Endothelial cell of umbilical vein (primary cell): ENCODE data around the gene PSMD14. TPM values are rescaled to one million over a fixed set of nuclear protein-coding genes. Genes with fewer than 3 reads are reported as not detected.

Experiments used
- BruUV-seq: library from RNA; stranded (reverse); fragments of 400-500 nt; replicated peaks from 2 replicates; lab custom pipeline; 2021; lab: Mats Ljungman, UMichigan
- CTCF ChIA-PET: fragments of 300-600, 350-600 bp; sonication (Branson Sonifier 250); formaldehyde crosslinking; loops from one replicate; lab custom pipeline; 2021; ENCODE audit warnings: antibody characterized with exemption, inconsistent platforms; lab: Charles Lee
- POLR2A ChIA-PET: fragments of 300-600, 350-600 bp; sonication (Branson Sonifier 250); formaldehyde crosslinking; loops from one replicate; lab custom pipeline; 2021; ENCODE audit warnings: antibody characterized with exemption, inconsistent platforms; lab: Charles Lee
- DNase-seq: peaks from one replicate; pipeline ENCODE4 v3.0.0-alpha.2; 2011; ENCODE audit warnings: low read depth, low spot score
- FAIRE-seq: peaks from 2 replicates; lab custom pipeline; 2011; peaks lifted over from hg19 to GRCh38; lab: Jason Lieb, UNC
- H2AFZ ChIP-seq: 2 replicates; pipeline ENCODE4 v1.6.0; 2012; ENCODE audit warnings: low read depth, low read length, control low read depth, inconsistent platforms
- H3K27ac ChIP-seq: 2 replicates; pipeline ENCODE4 v1.5.1; 2011; ENCODE audit warnings: low read depth, mild to moderate bottlenecking, control low read depth, low read length, moderate library complexity; ENCODE audit not compliant: insufficient read depth
- H3K27me3 ChIP-seq, 2 experiments: 2 replicates each; pipeline versions ENCODE4 v1.6.0 to v1.6.1; 2011; ENCODE audit warnings: low read length in 2 of 2, mixed read lengths in 1 of 2; ENCODE audit not compliant: control insufficient read depth in 2 of 2, insufficient read depth in 2 of 2
- H3K36me3 ChIP-seq, 2 experiments: 2 replicates in 1 of 2; 3 replicates in 1 of 2; pipeline ENCODE4 v1.5.1; 2011; ENCODE audit warnings: low read length in 2 of 2, mild to moderate bottlenecking in 1 of 2, moderate library complexity in 1 of 2; ENCODE audit not compliant: control insufficient read depth in 2 of 2, insufficient read depth in 2 of 2; ENCODE audit errors: extremely low read depth in 1 of 2
- H3K4me1 ChIP-seq: 3 replicates; pipeline ENCODE4 v1.5.1; 2011; ENCODE audit warnings: mild to moderate bottlenecking, low read length; ENCODE audit not compliant: control insufficient read depth, insufficient read depth; ENCODE audit errors: extremely low read depth
- H3K4me2 ChIP-seq: 2 replicates; pipeline ENCODE4 v1.6.1; 2011; ENCODE audit warnings: low read length, control low read depth, mixed read lengths; ENCODE audit not compliant: insufficient read depth
- H3K4me3 ChIP-seq, 3 experiments: fragments of 200-600 bp in 1 of 3; sonication (generic), shearing (Covaris generic) in 1 of 3; replicated peaks in 1 of 3; 2 replicates each; pipeline ENCODE4 v1.5.1; 2011 to 2016; ENCODE audit warnings: control low read depth in 3 of 3, low read length in 3 of 3, mild to moderate bottlenecking in 2 of 3, inconsistent platforms in 1 of 3, low read depth in 1 of 3, moderate library complexity in 1 of 3; ENCODE audit not compliant: insufficient read depth in 1 of 3
- H3K79me2 ChIP-seq: 2 replicates; pipeline ENCODE4 v1.6.0; 2012; ENCODE audit warnings: low read length, inconsistent platforms; ENCODE audit not compliant: control insufficient read depth, insufficient read depth
- H3K9ac ChIP-seq: replicated peaks from 2 replicates; pipeline ENCODE3; 2011; ENCODE audit warnings: low read length, control low read depth; ENCODE audit not compliant: insufficient read depth; ENCODE audit errors: extremely low read depth
- H3K9me1 ChIP-seq: replicated peaks from 3 replicates; pipeline ENCODE4 v1.6.0; 2011; ENCODE audit warnings: mild to moderate bottlenecking, low read length; ENCODE audit not compliant: control insufficient read depth, insufficient read depth; ENCODE audit errors: extremely low read depth
- H3K9me3 ChIP-seq: replicated peaks from 2 replicates; pipeline ENCODE4 v1.5.1; 2012; ENCODE audit warnings: low read length, inconsistent platforms; ENCODE audit not compliant: control insufficient read depth, insufficient read depth
- H4K20me1 ChIP-seq: replicated peaks from 2 replicates; pipeline ENCODE3; 2011; ENCODE audit warnings: mild to moderate bottlenecking, low read length; ENCODE audit not compliant: control insufficient read depth, insufficient read depth; ENCODE audit errors: extremely low read depth
- EZH2 ChIP-seq: IDR thresholded peaks from 2 replicates; pipeline ENCODE4 v1.6.1; 2012; ENCODE audit warnings: borderline replicate concordance, low read depth, mild to moderate bottlenecking, moderate library complexity, low read length, inconsistent platforms; ENCODE audit not compliant: severe bottlenecking
- FOS ChIP-seq: IDR thresholded peaks from 2 replicates; pipeline ENCODE4 v1.6.1; 2011; ENCODE audit warnings: mild to moderate bottlenecking, low read length, moderate library complexity, borderline replicate concordance; ENCODE audit not compliant: insufficient read depth
- JUN ChIP-seq: IDR thresholded peaks from 2 replicates; pipeline ENCODE4 v1.6.1; 2011; ENCODE audit warnings: borderline replicate concordance, low read depth; ENCODE audit not compliant: insufficient read length, insufficient read depth
- MYC ChIP-seq: IDR thresholded peaks from one replicate; pipeline ENCODE4 v1.6.1; 2011; ENCODE audit warnings: mild to moderate bottlenecking, low read depth, low read length
- POLR2A ChIP-seq: IDR thresholded peaks from 2 replicates; pipeline ENCODE4 v1.6.1; 2012; ENCODE audit warnings: low read depth, mild to moderate bottlenecking, control low read depth, low read length
- POLR2AphosphoS5 ChIP-seq: IDR thresholded peaks from 2 replicates; pipeline ENCODE4 v1.6.1; 2012; ENCODE audit warnings: low read depth, mild to moderate bottlenecking, control low read depth, low read length, moderate library complexity; ENCODE audit not compliant: insufficient read depth
- dilution Hi-C: fragments of 300-500 bp; cut with MboI; formaldehyde crosslinking; loops from one replicate; pipeline ENCODE4 v1.15.0; 2019; ENCODE audit warnings: low sequenced_read_pairs; ENCODE audit not compliant: extremely low pct_ligation_motif_present
- intact Hi-C: fragments of 100-400 bp; cut with micrococcal nuclease; formaldehyde crosslinking; loops from one replicate; pipeline ENCODE4 v1.10.0; 2022
- polyA plus RNA-seq, 4 experiments: library from polyadenylated mRNA; depleted of rRNA in 3 of 4; stranded (reverse) in 3 of 4; unstranded in 1 of 4; fragments of >200 nt; gene quantifications; 2 replicates each; pipeline versions ENCODE4 v1.2.1 to v1.2.3, GENCODE V29; 2011 to 2012; ENCODE audit warnings: missing spikeins in 1 of 4
- total RNA-seq: library from RNA; stranded (reverse); gene quantifications from 2 replicates; pipeline ENCODE4 v1.2.3, GENCODE V29; 2021
- TF ChIP-seq, protein P1 (sequence below), 2 donors: IDR thresholded peaks; 1 replicate in 1 of 2; 2 replicates in 1 of 2; pipeline ENCODE4 v1.5.1; 2011; ENCODE audit warnings: low read length in 2 of 2, mild to moderate bottlenecking in 2 of 2, moderate library complexity in 2 of 2, control low read depth in 1 of 2, inconsistent platforms in 1 of 2, low read depth in 1 of 2; ENCODE audit not compliant: insufficient read depth in 1 of 2; ENCODE audit errors: extremely low read depth in 1 of 2

PSMD14 gene
- total and polyA plus RNA-seq, 2 donors (not counting 3 experiments of a cell fraction or from before 2014, with no cell fraction given): 47.6 to 85.4 TPM

DNA sequence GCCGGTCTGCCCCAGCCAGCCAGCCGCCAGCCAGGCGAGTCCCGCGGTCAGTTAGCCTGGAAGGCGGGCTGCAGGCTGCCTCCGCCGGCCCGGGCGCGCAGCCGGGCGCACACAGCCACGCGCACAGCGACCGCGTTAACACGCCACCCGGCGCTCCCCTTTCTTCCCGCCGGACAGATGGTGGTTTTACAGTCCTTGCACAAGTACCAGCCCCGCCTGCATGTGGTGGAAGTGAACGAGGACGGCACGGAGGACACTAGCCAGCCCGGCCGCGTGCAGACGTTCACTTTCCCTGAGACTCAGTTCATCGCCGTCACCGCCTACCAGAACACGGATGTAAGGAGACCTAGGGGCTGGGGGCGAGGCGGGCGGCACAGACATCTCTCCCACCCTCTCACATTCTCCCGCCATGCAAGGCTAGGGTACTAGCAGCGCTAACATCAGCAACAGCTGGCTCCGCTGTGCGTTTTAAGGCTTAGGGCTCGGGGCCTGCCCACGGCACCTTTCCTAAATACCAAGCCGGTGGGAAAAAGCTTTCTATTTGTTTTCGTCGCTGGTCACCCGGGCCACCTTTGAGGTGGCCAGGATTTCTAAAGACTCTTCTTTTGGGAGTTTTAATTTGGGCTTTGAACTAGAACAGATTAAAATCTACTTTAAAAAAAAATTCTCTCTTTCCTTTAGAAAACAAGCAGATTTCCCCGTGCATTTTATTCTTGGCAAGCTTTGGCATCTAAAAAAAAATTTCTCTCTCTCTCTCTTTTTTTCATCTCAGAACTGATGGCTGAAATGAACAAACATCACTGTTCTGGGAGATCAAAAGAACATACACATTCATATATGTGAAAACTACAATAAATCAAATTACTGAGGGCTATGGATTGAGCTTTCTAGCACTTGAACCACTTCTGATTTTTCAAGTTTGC is 110.8 kb downstream of the PSMD14 start:
- Histone ChIP-seq H3K9me1 (no peaks in the 10 kb centered on the region), H3K9ac (no peak overlapping the region), H3K36me3 (no peaks in the 10 kb centered on the region), H3K4me2 (peak overlapping the region; percentile 30), H3K4me3 (no peak overlapping the region), H4K20me1 (no peaks in the 10 kb centered on the region), H3K27ac (no peak overlapping the region), H3K27me3 (peaks cover 82 to 96% of the 10 kb centered on the region in 2 experiments), H3K9me3 (no peaks in the 10 kb centered on the region), H2AFZ (peak overlapping the region; percentile 17), H3K4me1 (peaks cover 17% of the 10 kb centered on the region), H3K79me2 (no peaks in the 10 kb centered on the region)
- dilution Hi-C loops: no loop called here
- intact Hi-C loops: no loop called here
- FAIRE-seq (peak; percentile 62), DNase-seq (no peak)
- CTCF ChIA-PET: no interaction called here
- BruUV-seq: no TSS peak
- no peak for TF ChIP-seq POLR2A
- no peak for TF ChIP-seq FOS
- no peak for TF ChIP-seq POLR2AphosphoS5
- TF ChIP-seq JUN: no peak
- TF ChIP-seq, protein P1, sequence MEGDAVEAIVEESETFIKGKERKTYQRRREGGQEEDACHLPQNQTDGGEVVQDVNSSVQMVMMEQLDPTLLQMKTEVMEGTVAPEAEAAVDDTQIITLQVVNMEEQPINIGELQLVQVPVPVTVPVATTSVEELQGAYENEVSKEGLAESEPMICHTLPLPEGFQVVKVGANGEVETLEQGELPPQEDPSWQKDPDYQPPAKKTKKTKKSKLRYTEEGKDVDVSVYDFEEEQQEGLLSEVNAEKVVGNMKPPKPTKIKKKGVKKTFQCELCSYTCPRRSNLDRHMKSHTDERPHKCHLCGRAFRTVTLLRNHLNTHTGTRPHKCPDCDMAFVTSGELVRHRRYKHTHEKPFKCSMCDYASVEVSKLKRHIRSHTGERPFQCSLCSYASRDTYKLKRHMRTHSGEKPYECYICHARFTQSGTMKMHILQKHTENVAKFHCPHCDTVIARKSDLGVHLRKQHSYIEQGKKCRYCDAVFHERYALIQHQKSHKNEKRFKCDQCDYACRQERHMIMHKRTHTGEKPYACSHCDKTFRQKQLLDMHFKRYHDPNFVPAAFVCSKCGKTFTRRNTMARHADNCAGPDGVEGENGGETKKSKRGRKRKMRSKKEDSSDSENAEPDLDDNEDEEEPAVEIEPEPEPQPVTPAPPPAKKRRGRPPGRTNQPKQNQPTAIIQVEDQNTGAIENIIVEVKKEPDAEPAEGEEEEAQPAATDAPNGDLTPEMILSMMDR (IDR thresholded peaks at IDR 0.05; ENCODE audit: extremely low read depth in 1 of 2, insufficient read depth in 1 of 2, low read depth in 1 of 2, low read length in 2 of 2): no peak
- TF ChIP-seq EZH2: peak; percentile 98
- no peak for TF ChIP-seq MYC
- POLR2A ChIA-PET: no interaction called here
